Measurements from ENCODE around the gene LGALS7B. TPM values are rescaled to one million over a fixed set of nuclear protein-coding genes. Genes with fewer than 3 reads are reported as not detected.
"Not testable (repeated sequence)": the region's sequence is repeated elsewhere in the genome, so short reads cannot be mapped to it uniquely, and the experiment has no call there.

Gene LGALS7B
- total RNA-seq, 1 experiment from 2014 or later = 1.2 TPM

GRCh38 chr19:38813323-38813722 is 24.3 kb downstream of the LGALS7B start:
- Mint-ChIP-seq H3K9me3 (no peaks in the 10 kb centered on the region), H3K27me3 (ENCODE audit: low read depth) (no peaks in the 10 kb centered on the region), H3K4me3 (no peak overlapping the region), H3K4me1 (no peaks in the 10 kb centered on the region), H3K27ac (no peak overlapping the region), H3K36me3 (peaks cover 23% of the 10 kb centered on the region)
- TF ChIP-seq TCF7 (CRISPR knock-in tag; IDR thresholded peaks at IDR 0.05; ENCODE audit: low read depth) (no peak), ZNF317 (CRISPR knock-in tag; IDR thresholded peaks at IDR 0.05; ENCODE audit: borderline replicate concordance, low read depth) (no peak), SOX15 (CRISPR knock-in tag; IDR thresholded peaks at IDR 0.05) (no peak), ZBTB21 (CRISPR knock-in tag; IDR thresholded peaks at IDR 0.05; ENCODE audit: borderline replicate concordance) (no peak), OVOL2 (CRISPR knock-in tag; IDR thresholded peaks at IDR 0.05; ENCODE audit: borderline replicate concordance) (no peak), FOXJ3 (CRISPR knock-in tag; IDR thresholded peaks at IDR 0.05; ENCODE audit: borderline replicate concordance) (no peak), AFF4 (CRISPR knock-in tag; IDR thresholded peaks at IDR 0.05; ENCODE audit: borderline replicate concordance) (no peak), ATF1 (CRISPR knock-in tag; IDR thresholded peaks at IDR 0.05) (no peak), GTF2I (CRISPR knock-in tag; conservative IDR thresholded peaks at IDR 0.05) (no peak), CBFB (CRISPR knock-in tag; IDR thresholded peaks at IDR 0.05; ENCODE audit: low read depth) (no peak), ZNF416 (CRISPR knock-in tag; IDR thresholded peaks at IDR 0.05) (no peak), NR2C2 (CRISPR knock-in tag; IDR thresholded peaks at IDR 0.05) (no peak)
- TF ChIP-seq, protein P1, sequence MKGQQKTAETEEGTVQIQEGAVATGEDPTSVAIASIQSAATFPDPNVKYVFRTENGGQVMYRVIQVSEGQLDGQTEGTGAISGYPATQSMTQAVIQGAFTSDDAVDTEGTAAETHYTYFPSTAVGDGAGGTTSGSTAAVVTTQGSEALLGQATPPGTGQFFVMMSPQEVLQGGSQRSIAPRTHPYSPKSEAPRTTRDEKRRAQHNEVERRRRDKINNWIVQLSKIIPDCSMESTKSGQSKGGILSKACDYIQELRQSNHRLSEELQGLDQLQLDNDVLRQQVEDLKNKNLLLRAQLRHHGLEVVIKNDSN (CRISPR knock-in tag; IDR thresholded peaks at IDR 0.05) = no peak
- no peak for ATAC-seq
- ChIA-PET CTCF (interaction anchor here (1.5 kb wide), 1 partner anchor 44 kb away, joined by 5 read pairs; no protein-coding TSS in a partner anchor), POLR2A (interaction anchor here (0.6 kb wide), 1 partner anchor 19 kb away, joined by 3 read pairs; no protein-coding TSS in a partner anchor)
- DNase-seq (ENCODE audit: low spot score) = no peak

GRCh38 chr19:38813932-38814331 is 24.9 kb downstream of the LGALS7B start:
- ATAC-seq; H3K27ac Mint-ChIP-seq; H3K27me3 Mint-ChIP-seq (ENCODE audit: low read depth); H3K4me1 Mint-ChIP-seq; H3K4me3 Mint-ChIP-seq; H3K9me3 Mint-ChIP-seq; DNase-seq (ENCODE audit: low spot score): not testable (repeated sequence)
- H3K36me3 Mint-ChIP-seq = peaks cover 23% of the 10 kb centered on the region
- POLR2A ChIA-PET = interaction anchor here (0.6 kb wide), 1 partner anchor 104 kb away, joined by 7 read pairs; no protein-coding TSS in a partner anchor
- CTCF ChIA-PET = interaction anchor here (1.2 to 1.5 kb wide), 2 partner anchors 21 to 44 kb away, joined by 4 to 5 read pairs; no protein-coding TSS in a partner anchor

- no peaks in the 10 kb centered on the region for H3K27me3 Mint-ChIP-seq (ENCODE audit: low read depth)
- CTCF ChIA-PET = interaction anchor here (1.2 kb wide), 1 partner anchor 23 kb away, joined by 4 read pairs; no protein-coding TSS in a partner anchor
- DNase-seq (ENCODE audit: low spot score) = no peak
Measured at GRCh38 chr19:38815059-38816001, 26.3 kb downstream of the LGALS7B start.

More at GRCh38 chr19:38815059-38816001, 26.3 kb downstream of the LGALS7B start:
- peaks cover 30% of the 10 kb centered on the region for H3K36me3 Mint-ChIP-seq
- peak; percentile 63; the same call in 1 of the 2 replicates for TF ChIP-seq NFYB (CRISPR knock-in tag; conservative IDR thresholded peaks at IDR 0.05; ENCODE audit: low read depth)
- TF ChIP-seq, protein P2, sequence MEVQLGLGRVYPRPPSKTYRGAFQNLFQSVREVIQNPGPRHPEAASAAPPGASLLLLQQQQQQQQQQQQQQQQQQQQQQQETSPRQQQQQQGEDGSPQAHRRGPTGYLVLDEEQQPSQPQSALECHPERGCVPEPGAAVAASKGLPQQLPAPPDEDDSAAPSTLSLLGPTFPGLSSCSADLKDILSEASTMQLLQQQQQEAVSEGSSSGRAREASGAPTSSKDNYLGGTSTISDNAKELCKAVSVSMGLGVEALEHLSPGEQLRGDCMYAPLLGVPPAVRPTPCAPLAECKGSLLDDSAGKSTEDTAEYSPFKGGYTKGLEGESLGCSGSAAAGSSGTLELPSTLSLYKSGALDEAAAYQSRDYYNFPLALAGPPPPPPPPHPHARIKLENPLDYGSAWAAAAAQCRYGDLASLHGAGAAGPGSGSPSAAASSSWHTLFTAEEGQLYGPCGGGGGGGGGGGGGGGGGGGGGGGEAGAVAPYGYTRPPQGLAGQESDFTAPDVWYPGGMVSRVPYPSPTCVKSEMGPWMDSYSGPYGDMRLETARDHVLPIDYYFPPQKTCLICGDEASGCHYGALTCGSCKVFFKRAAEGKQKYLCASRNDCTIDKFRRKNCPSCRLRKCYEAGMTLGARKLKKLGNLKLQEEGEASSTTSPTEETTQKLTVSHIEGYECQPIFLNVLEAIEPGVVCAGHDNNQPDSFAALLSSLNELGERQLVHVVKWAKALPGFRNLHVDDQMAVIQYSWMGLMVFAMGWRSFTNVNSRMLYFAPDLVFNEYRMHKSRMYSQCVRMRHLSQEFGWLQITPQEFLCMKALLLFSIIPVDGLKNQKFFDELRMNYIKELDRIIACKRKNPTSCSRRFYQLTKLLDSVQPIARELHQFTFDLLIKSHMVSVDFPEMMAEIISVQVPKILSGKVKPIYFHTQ (CRISPR knock-in tag; IDR thresholded peaks at IDR 0.05) = no peak
- H3K4me1 Mint-ChIP-seq = peaks cover 6% of the 10 kb centered on the region
- no peaks in the 10 kb centered on the region for H3K9me3 Mint-ChIP-seq
- POLR2A ChIA-PET = no interaction called here
- no peak overlapping the region for H3K4me3 Mint-ChIP-seq
- ATAC-seq = peak; percentile 82
- no peak overlapping the region for H3K27ac Mint-ChIP-seq
